ENCODE measurements around the gene ABCB8. TPM values are rescaled to one million over a fixed set of nuclear protein-coding genes. Genes with fewer than 3 reads are reported as not detected.

The ABCB8 gene
- total and polyA plus RNA-seq, 2 of the 8 experiments (the other 6 are each of a cell fraction or from before 2014, with no cell fraction given): 17.7 to 27.0 TPM

GRCh38 chr7:151064993-151065392 is 36.7 kb downstream of the ABCB8 start (continued):
- TF ChIP-seq ZNF274 (IDR thresholded peaks at IDR 0.05; ENCODE audit: borderline replicate concordance, extremely low read depth, low read length) (no peak), KDM4A (IDR thresholded peaks at IDR 0.05; ENCODE audit: low read depth, low read length, severe bottlenecking) (no peak)
